DOHH2 (cell line): ENCODE measurements around the gene KSR1.

Experiments
- EZH2phosphoT487 ChIP-seq: fragments of 200-600 bp; sonication (generic); IDR thresholded peaks from 2 replicates; pipeline ENCODE4 v1.6.1; 2017; ENCODE audit warnings: borderline replicate concordance, mild to moderate bottlenecking, antibody characterized with exemption, low read length, moderate library complexity, mixed read lengths
- TF ChIP-seq, protein P1 (sequence below): fragments of 200-600 bp; sonication (generic); IDR thresholded peaks from one replicate; pipeline ENCODE4 v1.5.1; 2014; ENCODE audit warnings: antibody characterized with exemption, mild to moderate bottlenecking, low read depth, low read length; ENCODE audit not compliant: poor library complexity, severe bottlenecking

DNA sequence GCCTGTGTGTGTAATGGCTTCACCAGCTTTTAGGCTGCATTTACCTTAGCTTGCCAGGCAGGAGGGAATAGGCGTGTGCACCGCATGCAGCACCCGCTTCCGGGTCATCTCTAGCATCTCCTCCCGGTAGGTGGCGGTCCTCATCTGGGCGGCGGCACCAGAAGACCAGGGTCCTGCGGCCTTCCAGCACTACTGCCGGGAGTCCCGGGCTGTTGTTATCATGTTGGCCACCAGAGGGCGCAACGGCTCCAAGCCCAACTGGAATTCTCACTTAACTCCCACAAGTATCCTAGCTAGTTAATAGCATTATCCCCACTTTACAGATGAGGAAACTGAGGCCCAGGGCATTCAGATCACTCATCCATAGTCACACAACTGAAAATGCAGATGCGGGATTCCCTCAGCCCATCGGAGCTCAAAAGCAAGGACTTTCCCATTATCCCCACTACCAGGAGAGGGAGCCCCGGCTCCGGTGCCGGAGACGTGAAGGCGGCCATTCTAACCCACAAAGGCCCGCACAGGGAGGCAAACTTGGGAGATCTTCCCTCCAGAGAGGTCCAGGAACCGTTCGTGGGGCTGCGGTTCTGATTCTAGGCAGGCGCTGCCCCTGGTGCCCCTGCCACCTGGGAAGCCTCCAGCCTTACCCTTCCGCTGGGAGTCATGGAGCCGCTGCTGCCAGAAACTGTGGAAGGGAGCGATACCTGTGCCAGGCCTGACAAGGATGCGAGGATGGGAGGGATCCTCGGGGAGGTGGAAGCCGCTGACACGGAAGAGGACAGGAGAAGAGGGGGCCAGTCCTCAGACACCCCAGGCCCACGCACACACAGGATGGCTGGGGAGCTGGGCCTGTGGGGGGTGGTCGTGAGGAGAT lies 198.6 kb downstream of the KSR1 start:
- TF ChIP-seq, protein P1, sequence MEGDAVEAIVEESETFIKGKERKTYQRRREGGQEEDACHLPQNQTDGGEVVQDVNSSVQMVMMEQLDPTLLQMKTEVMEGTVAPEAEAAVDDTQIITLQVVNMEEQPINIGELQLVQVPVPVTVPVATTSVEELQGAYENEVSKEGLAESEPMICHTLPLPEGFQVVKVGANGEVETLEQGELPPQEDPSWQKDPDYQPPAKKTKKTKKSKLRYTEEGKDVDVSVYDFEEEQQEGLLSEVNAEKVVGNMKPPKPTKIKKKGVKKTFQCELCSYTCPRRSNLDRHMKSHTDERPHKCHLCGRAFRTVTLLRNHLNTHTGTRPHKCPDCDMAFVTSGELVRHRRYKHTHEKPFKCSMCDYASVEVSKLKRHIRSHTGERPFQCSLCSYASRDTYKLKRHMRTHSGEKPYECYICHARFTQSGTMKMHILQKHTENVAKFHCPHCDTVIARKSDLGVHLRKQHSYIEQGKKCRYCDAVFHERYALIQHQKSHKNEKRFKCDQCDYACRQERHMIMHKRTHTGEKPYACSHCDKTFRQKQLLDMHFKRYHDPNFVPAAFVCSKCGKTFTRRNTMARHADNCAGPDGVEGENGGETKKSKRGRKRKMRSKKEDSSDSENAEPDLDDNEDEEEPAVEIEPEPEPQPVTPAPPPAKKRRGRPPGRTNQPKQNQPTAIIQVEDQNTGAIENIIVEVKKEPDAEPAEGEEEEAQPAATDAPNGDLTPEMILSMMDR = peak; percentile 94
- no peak for TF ChIP-seq EZH2phosphoT487
